DND-41 (cell line): ENCODE data around the gene MSI2.

Source experiments
- ATAC-seq: fragments of 200-7000 bp; cut with Tn5 transposase; 3 replicates; pipeline ENCODE4 v1.9.1; 2021; ENCODE audit warnings: low read depth; ENCODE audit not compliant: insufficient read depth
- DNase-seq: peaks from one replicate; pipeline ENCODE4 v3.0.0-alpha.2; 2020
- H2AFZ ChIP-seq: 2 replicates; pipeline ENCODE4 v1.6.0; 2012; ENCODE audit warnings: low read depth, low read length
- H3K27ac ChIP-seq: 2 replicates; pipeline ENCODE4 v1.5.1; 2012; ENCODE audit warnings: low read length, inconsistent platforms
- H3K27me3 ChIP-seq: fragments of 200-600 bp; sonication (generic); 2 replicates; pipeline ENCODE4 v1.6.0; 2012; ENCODE audit warnings: low read length, mild to moderate bottlenecking, inconsistent platforms; ENCODE audit not compliant: insufficient read depth, poor library complexity
- H3K36me3 ChIP-seq: 2 replicates; pipeline ENCODE4 v1.5.1; 2012; ENCODE audit warnings: low read length, inconsistent platforms; ENCODE audit not compliant: insufficient read depth
- H3K4me1 ChIP-seq: 2 replicates; pipeline ENCODE4 v1.5.1; 2012; ENCODE audit warnings: mild to moderate bottlenecking, low read length; ENCODE audit not compliant: insufficient read depth
- H3K4me2 ChIP-seq: 2 replicates; pipeline ENCODE4 v1.6.0; 2012; ENCODE audit warnings: mild to moderate bottlenecking, moderate library complexity, low read length, inconsistent platforms; ENCODE audit not compliant: insufficient read depth
- H3K4me3 ChIP-seq, 2 experiments: fragments of 200-600 bp in 1 of 2; shearing (Covaris generic) in 1 of 2; 2 replicates each; pipeline ENCODE4 v1.5.1; 2012 to 2016; ENCODE audit warnings: inconsistent platforms in 2 of 2, low read length in 2 of 2, mild to moderate bottlenecking in 2 of 2, low read depth in 1 of 2, moderate library complexity in 1 of 2
- H3K79me2 ChIP-seq: 2 replicates; pipeline ENCODE4 v1.6.0; 2012; ENCODE audit warnings: low read length, inconsistent platforms; ENCODE audit not compliant: insufficient read depth
- H3K9ac ChIP-seq: 2 replicates; pipeline ENCODE4 v1.6.0; 2012; ENCODE audit warnings: low read depth, mild to moderate bottlenecking, inconsistent platforms, low read length, moderate library complexity
- H3K9me3 ChIP-seq: 2 replicates; pipeline ENCODE4 v1.5.1; 2012; ENCODE audit warnings: low read length, moderate library complexity, mild to moderate bottlenecking, inconsistent platforms; ENCODE audit not compliant: insufficient read depth, severe bottlenecking
- H4K20me1 ChIP-seq: 2 replicates; pipeline ENCODE4 v1.6.0; 2012; ENCODE audit warnings: low read length; ENCODE audit not compliant: insufficient read depth
- EZH2 ChIP-seq: IDR thresholded peaks from 3 replicates; pipeline ENCODE4 v1.6.1; 2012; ENCODE audit warnings: borderline replicate concordance, low read depth, mild to moderate bottlenecking, moderate library complexity, low read length, inconsistent platforms; ENCODE audit not compliant: severe bottlenecking
- TF ChIP-seq, protein P1 (sequence below): IDR thresholded peaks from 2 replicates; pipeline ENCODE4 v1.5.1; 2012; ENCODE audit warnings: borderline replicate concordance, low read length, moderate library complexity, mild to moderate bottlenecking; ENCODE audit not compliant: poor library complexity, severe bottlenecking; ENCODE audit errors: extremely low read depth

Gene MSI2

GRCh38 chr17:57315061-57316015, 59.0 kb downstream of the MSI2 start:
- Histone ChIP-seq H3K9me3 (no peaks in the 10 kb centered on the region), H4K20me1 (peaks cover 91% of the 10 kb centered on the region), H3K4me2 (no peak overlapping the region), H2AFZ (no peak overlapping the region), H3K9ac (no peak overlapping the region), H3K4me1 (peaks cover 6% of the 10 kb centered on the region; the same call in 1 of the 2 replicates), H3K4me3 (no peak overlapping the region), H3K27ac (peak overlapping the region; percentile 47), H3K27me3 (no peaks in the 10 kb centered on the region), H3K36me3 (peaks cover 97% of the 10 kb centered on the region), H3K79me2 (peaks cover 99% of the 10 kb centered on the region)
- TF ChIP-seq, protein P1, sequence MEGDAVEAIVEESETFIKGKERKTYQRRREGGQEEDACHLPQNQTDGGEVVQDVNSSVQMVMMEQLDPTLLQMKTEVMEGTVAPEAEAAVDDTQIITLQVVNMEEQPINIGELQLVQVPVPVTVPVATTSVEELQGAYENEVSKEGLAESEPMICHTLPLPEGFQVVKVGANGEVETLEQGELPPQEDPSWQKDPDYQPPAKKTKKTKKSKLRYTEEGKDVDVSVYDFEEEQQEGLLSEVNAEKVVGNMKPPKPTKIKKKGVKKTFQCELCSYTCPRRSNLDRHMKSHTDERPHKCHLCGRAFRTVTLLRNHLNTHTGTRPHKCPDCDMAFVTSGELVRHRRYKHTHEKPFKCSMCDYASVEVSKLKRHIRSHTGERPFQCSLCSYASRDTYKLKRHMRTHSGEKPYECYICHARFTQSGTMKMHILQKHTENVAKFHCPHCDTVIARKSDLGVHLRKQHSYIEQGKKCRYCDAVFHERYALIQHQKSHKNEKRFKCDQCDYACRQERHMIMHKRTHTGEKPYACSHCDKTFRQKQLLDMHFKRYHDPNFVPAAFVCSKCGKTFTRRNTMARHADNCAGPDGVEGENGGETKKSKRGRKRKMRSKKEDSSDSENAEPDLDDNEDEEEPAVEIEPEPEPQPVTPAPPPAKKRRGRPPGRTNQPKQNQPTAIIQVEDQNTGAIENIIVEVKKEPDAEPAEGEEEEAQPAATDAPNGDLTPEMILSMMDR: no peak
- TF ChIP-seq EZH2: no peak
- no peak for ATAC-seq
- DNase-seq: no peak

GRCh38 chr17:57316361-57316760, 60.0 kb downstream of the MSI2 start:
- H3K36me3 ChIP-seq: peaks cover 97% of the 10 kb centered on the region
- H3K4me1 ChIP-seq: no peaks in the 10 kb centered on the region
- H4K20me1 ChIP-seq: peaks cover 91% of the 10 kb centered on the region
- DNase-seq (no peak), ATAC-seq (no peak)
- H3K4me2 ChIP-seq: no peak overlapping the region
- peaks cover 99% of the 10 kb centered on the region for H3K79me2 ChIP-seq
- no peaks in the 10 kb centered on the region for H3K27me3 ChIP-seq
- no peak for TF ChIP-seq EZH2
- TF ChIP-seq, protein P1: no peak
- no peak overlapping the region for H3K9ac ChIP-seq
- no peaks in the 10 kb centered on the region for H3K9me3 ChIP-seq
- H2AFZ ChIP-seq: no peak overlapping the region
- peak overlapping the region; percentile 47; the same call in 1 of the 2 replicates for H3K27ac ChIP-seq
- no peak overlapping the region for H3K4me3 ChIP-seq

- no peak for TF ChIP-seq EZH2
- TF ChIP-seq, protein P1: no peak
- H3K9ac ChIP-seq: no peak overlapping the region
- H3K4me2 ChIP-seq: no peak overlapping the region
- no peaks in the 10 kb centered on the region for H3K4me1 ChIP-seq
- no peaks in the 10 kb centered on the region for H3K9me3 ChIP-seq
- H2AFZ ChIP-seq: no peak overlapping the region
- no peak for ATAC-seq
- H4K20me1 ChIP-seq: peaks cover 90% of the 10 kb centered on the region
- H3K79me2 ChIP-seq: peaks cover 99% of the 10 kb centered on the region
- no peaks in the 10 kb centered on the region for H3K27me3 ChIP-seq
- H3K36me3 ChIP-seq: peaks cover 97% of the 10 kb centered on the region
- H3K27ac ChIP-seq: peak overlapping the region; percentile 51
- no peak for DNase-seq
- H3K4me3 ChIP-seq: no peak overlapping the region
Observed at GRCh38 chr17:57317079-57317478, 60.8 kb downstream of the MSI2 start.
